ENCODE measurements around the gene MDN1. TPM values are rescaled to one million over a fixed set of nuclear protein-coding genes. Genes with fewer than 3 reads are reported as not detected.

MDN1 gene
- total and polyA plus RNA-seq, 2 donors (not counting 1 experiment from before 2014, with no cell fraction given), result 16.5 to 59.5 TPM

DNA sequence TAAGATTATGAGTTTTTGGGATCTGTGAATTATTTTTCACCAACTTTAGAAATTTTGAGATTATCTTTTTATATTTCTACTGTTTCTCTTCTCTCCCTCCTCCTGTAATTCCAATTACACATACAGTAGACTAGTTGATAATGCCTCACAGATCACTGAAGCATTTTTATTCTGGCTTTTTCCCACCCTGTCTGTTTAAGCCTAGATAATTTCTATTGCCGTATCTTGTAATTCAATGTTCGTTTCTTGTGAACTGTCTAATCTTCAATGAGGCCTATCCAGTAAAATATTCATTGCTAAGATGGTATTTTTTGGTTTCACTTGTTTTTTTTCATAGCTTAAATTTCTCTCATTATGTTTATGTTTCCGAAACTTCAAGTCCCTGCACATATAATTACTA is 12.0 kb downstream of the MDN1 start:
- CTCF ChIA-PET, result interaction anchor here (0.6 kb wide), 1 partner anchor 474 kb away, joined by 3 read pairs; no protein-coding TSS in a partner anchor

DNA sequence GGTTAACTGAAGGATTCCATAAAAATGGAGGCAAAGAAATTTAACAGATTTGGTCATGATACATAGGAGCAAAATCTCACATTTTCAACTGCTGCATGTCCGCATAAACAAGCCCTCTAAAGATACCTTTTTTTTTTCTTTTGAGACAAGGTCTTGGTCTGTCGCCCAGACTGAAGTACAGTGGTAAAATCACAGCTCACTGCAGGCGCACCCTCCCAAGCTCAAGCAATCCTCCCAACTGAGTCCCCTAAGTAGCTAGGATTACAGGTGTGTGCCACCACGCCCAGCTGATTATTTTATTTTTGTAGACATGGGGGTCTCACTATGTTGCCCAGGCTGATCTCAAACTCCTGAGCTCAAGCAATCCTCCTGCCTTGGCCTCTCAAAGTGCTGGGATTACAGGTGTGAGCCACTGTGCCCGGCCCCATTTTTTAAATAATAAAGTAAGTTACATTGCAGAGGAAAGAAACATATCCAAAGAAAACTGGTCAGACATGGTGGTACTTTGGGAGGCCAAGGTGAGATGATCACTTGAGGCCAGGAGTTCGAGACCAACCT is 13.7 kb downstream of the MDN1 start:
- DNase-seq (no peak), ATAC-seq (ENCODE audit: low read depth) (no peak)
- peaks cover 2 to 14% of the 10 kb centered on the region in 2 experiments for H3K36me3 ChIP-seq (replicated peaks in 1 of 2; ENCODE audit: control extremely low read depth in 1 of 2, control insufficient read depth in 1 of 2, extremely low read depth in 1 of 2, insufficient read depth in 2 of 2, low read length in 1 of 2)
- H3K27me3 ChIP-seq (replicated peaks in 1 of 4; ENCODE audit: control extremely low read depth in 1 of 4, control insufficient read depth in 3 of 4, insufficient read depth in 4 of 4, low read length in 3 of 4), result no peaks in the 10 kb centered on the region
- no peak overlapping the region for H3K4me3 ChIP-seq (ENCODE audit: control extremely low read depth in 1 of 5, extremely low read depth in 1 of 5, insufficient read depth in 1 of 5, low read depth in 2 of 5, low read length in 4 of 5)
- H3K79me2 ChIP-seq (ENCODE audit: control insufficient read depth, insufficient read depth, low read length), result peaks cover 48% of the 10 kb centered on the region
- H4K20me1 ChIP-seq (ENCODE audit: control insufficient read depth, insufficient read depth, low read length, poor library complexity, severe bottlenecking), result peaks cover 3% of the 10 kb centered on the region
- Mint-ChIP-seq H3K27ac (no peak overlapping the region), H3K4me1 (peaks cover 8% of the 10 kb centered on the region), H3K4me3 (no peak overlapping the region), H3K9me3 (ENCODE audit: insufficient read depth) (no peaks in the 10 kb centered on the region), H3K27me3 (no peaks in the 10 kb centered on the region)
- ChIA-PET CTCF (interaction anchor here (0.6 kb wide), 1 partner anchor 66 kb away, joined by 3 read pairs; no protein-coding TSS in a partner anchor), POLR2A (interaction anchor here (0.5 kb wide), 1 partner anchor 405 kb away, joined by 3 read pairs; no protein-coding TSS in a partner anchor)
- no peak overlapping the region for H2AFZ ChIP-seq (ENCODE audit: insufficient read depth, low read depth, low read length, poor library complexity, severe bottlenecking)
- TF ChIP-seq EZH2 (IDR thresholded peaks at IDR 0.05; ENCODE audit: borderline replicate concordance, insufficient read depth, low read depth, low read length, poor library complexity, severe bottlenecking), result no peak
- TF ChIP-seq, protein P1, sequence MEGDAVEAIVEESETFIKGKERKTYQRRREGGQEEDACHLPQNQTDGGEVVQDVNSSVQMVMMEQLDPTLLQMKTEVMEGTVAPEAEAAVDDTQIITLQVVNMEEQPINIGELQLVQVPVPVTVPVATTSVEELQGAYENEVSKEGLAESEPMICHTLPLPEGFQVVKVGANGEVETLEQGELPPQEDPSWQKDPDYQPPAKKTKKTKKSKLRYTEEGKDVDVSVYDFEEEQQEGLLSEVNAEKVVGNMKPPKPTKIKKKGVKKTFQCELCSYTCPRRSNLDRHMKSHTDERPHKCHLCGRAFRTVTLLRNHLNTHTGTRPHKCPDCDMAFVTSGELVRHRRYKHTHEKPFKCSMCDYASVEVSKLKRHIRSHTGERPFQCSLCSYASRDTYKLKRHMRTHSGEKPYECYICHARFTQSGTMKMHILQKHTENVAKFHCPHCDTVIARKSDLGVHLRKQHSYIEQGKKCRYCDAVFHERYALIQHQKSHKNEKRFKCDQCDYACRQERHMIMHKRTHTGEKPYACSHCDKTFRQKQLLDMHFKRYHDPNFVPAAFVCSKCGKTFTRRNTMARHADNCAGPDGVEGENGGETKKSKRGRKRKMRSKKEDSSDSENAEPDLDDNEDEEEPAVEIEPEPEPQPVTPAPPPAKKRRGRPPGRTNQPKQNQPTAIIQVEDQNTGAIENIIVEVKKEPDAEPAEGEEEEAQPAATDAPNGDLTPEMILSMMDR (IDR thresholded peaks at IDR 0.05), result no peak
- WGBS (ENCODE audit: insufficient coverage), result 100% methylated on average over 1 of the region's 6 CpGs
- intact Hi-C loops (cut with micrococcal nuclease), result no loop called here
- no peak overlapping the region for H3K4me2 ChIP-seq (replicated peaks; ENCODE audit: low read depth, low read length, poor library complexity, severe bottlenecking)
- H3K9ac ChIP-seq (ENCODE audit: low read length), result no peak overlapping the region
- H3K9me3 ChIP-seq (ENCODE audit: control extremely low read depth in 1 of 3, control insufficient read depth in 2 of 3, insufficient read depth in 1 of 3, low read length in 2 of 3), result no peaks in the 10 kb centered on the region
- H3K4me1 ChIP-seq (ENCODE audit: control insufficient read depth in 2 of 2, insufficient read depth in 2 of 2, low read length in 2 of 2), result no peaks in the 10 kb centered on the region
- no peak overlapping the region for H3K27ac ChIP-seq (ENCODE audit: low read length in 2 of 2)

More for the DNA sequence above, 12.0 kb downstream of the MDN1 start:
- H3K4me3 ChIP-seq (ENCODE audit: control extremely low read depth in 1 of 5, extremely low read depth in 1 of 5, insufficient read depth in 1 of 5, low read depth in 2 of 5, low read length in 4 of 5), result no peak overlapping the region
- H3K27me3 Mint-ChIP-seq, result no peaks in the 10 kb centered on the region
- no peak overlapping the region for H3K9ac ChIP-seq (ENCODE audit: low read length)
- peaks cover 8% of the 10 kb centered on the region for H3K4me1 Mint-ChIP-seq
- H3K27ac Mint-ChIP-seq, result no peak overlapping the region
- no peak overlapping the region for H3K4me3 Mint-ChIP-seq
- peaks cover 2 to 9% of the 10 kb centered on the region in 2 experiments for H3K36me3 ChIP-seq (replicated peaks in 1 of 2; ENCODE audit: control extremely low read depth in 1 of 2, control insufficient read depth in 1 of 2, extremely low read depth in 1 of 2, insufficient read depth in 2 of 2, low read length in 1 of 2)
- DNase-seq (no peak), ATAC-seq (ENCODE audit: low read depth) (no peak)
- H3K4me2 ChIP-seq (replicated peaks; ENCODE audit: low read depth, low read length, poor library complexity, severe bottlenecking), result no peak overlapping the region
- H3K79me2 ChIP-seq (ENCODE audit: control insufficient read depth, insufficient read depth, low read length), result peaks cover 64% of the 10 kb centered on the region
- WGBS (ENCODE audit: insufficient coverage), result no CpG with 5 or more reads among the region's 3 CpGs
- H3K27ac ChIP-seq (ENCODE audit: low read length in 2 of 2), result no peak overlapping the region
- H3K27me3 ChIP-seq (replicated peaks in 1 of 4; ENCODE audit: control extremely low read depth in 1 of 4, control insufficient read depth in 3 of 4, insufficient read depth in 4 of 4, low read length in 3 of 4), result no peaks in the 10 kb centered on the region
- H4K20me1 ChIP-seq (ENCODE audit: control insufficient read depth, insufficient read depth, low read length, poor library complexity, severe bottlenecking), result peaks cover 3% of the 10 kb centered on the region
- intact Hi-C loops (cut with micrococcal nuclease), result no loop called here
- POLR2A ChIA-PET, result no interaction called here
- no peak overlapping the region for H2AFZ ChIP-seq (ENCODE audit: insufficient read depth, low read depth, low read length, poor library complexity, severe bottlenecking)
- no peaks in the 10 kb centered on the region for H3K9me3 ChIP-seq (ENCODE audit: control extremely low read depth in 1 of 3, control insufficient read depth in 2 of 3, insufficient read depth in 1 of 3, low read length in 2 of 3)
- H3K4me1 ChIP-seq (ENCODE audit: control insufficient read depth in 2 of 2, insufficient read depth in 2 of 2, low read length in 2 of 2), result no peaks in the 10 kb centered on the region
- no peaks in the 10 kb centered on the region for H3K9me3 Mint-ChIP-seq (ENCODE audit: insufficient read depth)
- TF ChIP-seq EZH2 (IDR thresholded peaks at IDR 0.05; ENCODE audit: borderline replicate concordance, insufficient read depth, low read depth, low read length, poor library complexity, severe bottlenecking), result no peak
- TF ChIP-seq, protein P1 (IDR thresholded peaks at IDR 0.05), result no peak
